GM23338 (cell line): Measurements from ENCODE around the gene GRIA1. TPM values are rescaled to one million over a fixed set of nuclear protein-coding genes. Genes with fewer than 3 reads are reported as not detected.

ENCODE experiments used
- ATAC-seq: fragments of 200-7000 bp; cut with Tn5 transposase; 3 replicates; pipeline ENCODE4 v1.9.1; 2020
- DNase-seq: peaks from one replicate; pipeline ENCODE4 v3.0.0-alpha.2; 2015; ENCODE audit warnings: low spot score
- H2AFZ ChIP-seq: fragments of 200-600 bp; sonication (generic); 2 replicates; pipeline ENCODE4 v1.8.0; 2016; ENCODE audit warnings: antibody characterized with exemption, mild to moderate bottlenecking, moderate library complexity
- H3F3A ChIP-seq: fragments of 200-600 bp; sonication (generic); replicated peaks from 2 replicates; pipeline ENCODE4 v1.8.0; 2017; ENCODE audit warnings: antibody characterized with exemption, mixed run types, low read depth
- H3K27ac ChIP-seq: fragments of 200-600 bp; sonication (generic); 2 replicates; pipeline ENCODE4 v1.6.1; 2016; ENCODE audit warnings: low read depth
- H3K27me3 ChIP-seq: fragments of 200-600 bp; sonication (generic); 2 replicates; pipeline ENCODE4 v1.8.0; 2016; ENCODE audit warnings: mild to moderate bottlenecking, mixed run types, moderate library complexity; ENCODE audit not compliant: insufficient read depth
- H3K36me3 ChIP-seq: fragments of 200-600 bp; sonication (generic); 2 replicates; pipeline ENCODE4 v1.8.0; 2016; ENCODE audit warnings: mild to moderate bottlenecking; ENCODE audit not compliant: insufficient read depth
- H3K4me1 ChIP-seq: fragments of 200-600 bp; sonication (generic); 2 replicates; pipeline ENCODE4 v1.8.0; 2016; ENCODE audit warnings: mild to moderate bottlenecking, moderate library complexity; ENCODE audit not compliant: insufficient read depth
- H3K4me2 ChIP-seq: fragments of 200-600 bp; sonication (generic); 2 replicates; pipeline ENCODE4 v1.7.1; 2017; ENCODE audit warnings: mixed run types
- H3K4me3 ChIP-seq: fragments of 200-600 bp; sonication (generic); 2 replicates; pipeline ENCODE4 v1.6.1; 2016; ENCODE audit warnings: mixed run types
- H3K79me2 ChIP-seq: fragments of 200-600 bp; sonication (generic); replicated peaks from 2 replicates; pipeline ENCODE4 v1.8.0; 2017; ENCODE audit warnings: mild to moderate bottlenecking; ENCODE audit not compliant: insufficient read depth
- H3K9me2 ChIP-seq: fragments of 200-600 bp; sonication (generic); 2 replicates; pipeline ENCODE4 v1.8.0; 2017; ENCODE audit not compliant: insufficient read depth
- H4K20me1 ChIP-seq: fragments of 200-600 bp; sonication (generic); replicated peaks from 2 replicates; pipeline ENCODE4 v1.8.0; 2017; ENCODE audit warnings: mild to moderate bottlenecking; ENCODE audit not compliant: insufficient read depth
- H3K27ac Mint-ChIP-seq: 2 replicates; pipeline ENCODE4 v1.8.0; 2020; ENCODE audit warnings: inconsistent platforms, mild to moderate bottlenecking, moderate library complexity, mixed read lengths
- H3K27me3 Mint-ChIP-seq: 3 replicates; pipeline ENCODE4 v1.8.0; 2022; ENCODE audit warnings: low read depth, mild to moderate bottlenecking, moderate library complexity, mixed read lengths, inconsistent platforms; ENCODE audit not compliant: insufficient read depth, poor library complexity
- H3K36me3 Mint-ChIP-seq: 3 replicates; pipeline ENCODE4 v1.8.0; 2021; ENCODE audit warnings: low read depth, mild to moderate bottlenecking, inconsistent platforms, moderate library complexity, mixed read lengths
- H3K4me1 Mint-ChIP-seq: 3 replicates; pipeline ENCODE4 v1.8.0; 2020; ENCODE audit warnings: mild to moderate bottlenecking, inconsistent platforms, mixed read lengths
- H3K4me3 Mint-ChIP-seq: 3 replicates; pipeline ENCODE4 v1.8.0; 2021; ENCODE audit warnings: moderate library complexity, mild to moderate bottlenecking, inconsistent platforms, mixed read lengths
- H3K9me3 Mint-ChIP-seq: 3 replicates; pipeline ENCODE4 v1.8.0; 2020; ENCODE audit warnings: moderate library complexity, mild to moderate bottlenecking, inconsistent platforms, mixed read lengths
- EZH2 ChIP-seq: fragments of 200-600 bp; sonication (generic); IDR thresholded peaks from one replicate; pipeline ENCODE4 v1.8.0; 2017; ENCODE audit warnings: antibody characterized with exemption, mild to moderate bottlenecking, low read depth; ENCODE audit not compliant: unreplicated experiment
- EZH2phosphoT487 ChIP-seq: fragments of 200-600 bp; sonication (generic); IDR thresholded peaks from one replicate; pipeline ENCODE4 v1.8.1; 2018; ENCODE audit warnings: antibody characterized with exemption; ENCODE audit not compliant: unreplicated experiment
- JUNB ChIP-seq: IDR thresholded peaks from one replicate; pipeline ENCODE4 v1.6.1; 2016; ENCODE audit warnings: antibody characterized with exemption; ENCODE audit not compliant: unreplicated experiment
- NANOG ChIP-seq: IDR thresholded peaks from 2 replicates; pipeline ENCODE4 v1.6.1; 2016; ENCODE audit warnings: antibody characterized with exemption, borderline replicate concordance
- POLR2AphosphoS5 ChIP-seq: IDR thresholded peaks from 2 replicates; pipeline ENCODE4 v1.6.1; 2016; ENCODE audit warnings: antibody characterized with exemption, low read depth
- REST ChIP-seq: IDR thresholded peaks from one replicate; pipeline ENCODE4 v1.6.1; 2018; ENCODE audit warnings: antibody characterized with exemption; ENCODE audit not compliant: unreplicated experiment
- ZNF114 ChIP-seq: fragments of 250-450 bp; sonication (Bioruptor Pico); IDR thresholded peaks from 2 replicates; pipeline ENCODE4 v1.5.0; 2020; ENCODE audit warnings: mild to moderate bottlenecking, moderate library complexity
- ZNF331 ChIP-seq: fragments of 250-450 bp; sonication (Bioruptor Pico); IDR thresholded peaks from 2 replicates; pipeline ENCODE4 v1.5.0; 2020; ENCODE audit warnings: low read depth, mild to moderate bottlenecking, moderate library complexity
- polyA plus RNA-seq: library from polyadenylated mRNA; unstranded; fragments of >200 nt; fragmentation: Nextera tagmentation; extraction: Ambion mirVana; gene quantifications from 2 replicates; pipeline ENCODE4 v1.2.1, GENCODE V29; 2016
- total RNA-seq: library from RNA; depleted of rRNA; stranded (reverse); fragments of >200 nt; shearing (Covaris generic); gene quantifications from 2 replicates; pipeline ENCODE4 v1.2.3, GENCODE V29; 2014
- TF ChIP-seq, protein P1 (sequence below), 2 experiments: fragments of 200-600 bp in 1 of 2; sonication (generic) in 1 of 2; conservative IDR thresholded peaks; 2 replicates each; pipeline versions ENCODE4 v1.5.1 to v1.6.1; 2016 to 2017; ENCODE audit warnings: antibody characterized with exemption in 2 of 2, low read depth in 2 of 2, mild to moderate bottlenecking in 2 of 2, moderate library complexity in 1 of 2
- TF ChIP-seq, protein P2 (sequence below): fragments of 250-450 bp; sonication (Bioruptor Pico); IDR thresholded peaks from 2 replicates; pipeline ENCODE4 v1.5.0; 2020; ENCODE audit warnings: mild to moderate bottlenecking, moderate library complexity

The GRIA1 gene
- total and polyA plus RNA-seq, 2 experiments from 2014 or later, result 1.0 to 1.7 TPM

DNA sequence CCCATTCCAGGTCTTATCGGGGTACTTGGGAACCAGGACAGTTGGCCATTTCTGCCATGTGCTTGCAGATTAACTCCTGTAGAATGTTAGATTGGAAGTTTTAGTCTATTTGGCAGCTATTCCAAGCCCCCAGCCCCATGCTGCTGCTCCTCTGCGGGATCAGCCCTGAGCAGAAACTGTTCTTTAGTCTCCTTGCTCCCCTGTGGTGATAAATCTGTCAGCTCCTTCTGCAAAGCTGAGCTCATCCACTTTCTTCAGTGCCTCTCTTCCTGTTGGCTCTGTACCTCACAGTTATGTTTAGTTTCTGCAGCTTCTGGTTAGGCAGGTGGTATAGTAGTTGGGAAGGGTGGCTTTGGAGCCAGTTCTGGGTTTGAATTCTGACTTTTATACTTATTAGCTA is 170.4 kb downstream of the GRIA1 start (continued):
- TF ChIP-seq, protein P1, sequence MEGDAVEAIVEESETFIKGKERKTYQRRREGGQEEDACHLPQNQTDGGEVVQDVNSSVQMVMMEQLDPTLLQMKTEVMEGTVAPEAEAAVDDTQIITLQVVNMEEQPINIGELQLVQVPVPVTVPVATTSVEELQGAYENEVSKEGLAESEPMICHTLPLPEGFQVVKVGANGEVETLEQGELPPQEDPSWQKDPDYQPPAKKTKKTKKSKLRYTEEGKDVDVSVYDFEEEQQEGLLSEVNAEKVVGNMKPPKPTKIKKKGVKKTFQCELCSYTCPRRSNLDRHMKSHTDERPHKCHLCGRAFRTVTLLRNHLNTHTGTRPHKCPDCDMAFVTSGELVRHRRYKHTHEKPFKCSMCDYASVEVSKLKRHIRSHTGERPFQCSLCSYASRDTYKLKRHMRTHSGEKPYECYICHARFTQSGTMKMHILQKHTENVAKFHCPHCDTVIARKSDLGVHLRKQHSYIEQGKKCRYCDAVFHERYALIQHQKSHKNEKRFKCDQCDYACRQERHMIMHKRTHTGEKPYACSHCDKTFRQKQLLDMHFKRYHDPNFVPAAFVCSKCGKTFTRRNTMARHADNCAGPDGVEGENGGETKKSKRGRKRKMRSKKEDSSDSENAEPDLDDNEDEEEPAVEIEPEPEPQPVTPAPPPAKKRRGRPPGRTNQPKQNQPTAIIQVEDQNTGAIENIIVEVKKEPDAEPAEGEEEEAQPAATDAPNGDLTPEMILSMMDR (conservative IDR thresholded peaks at IDR 0.05; ENCODE audit: low read depth in 2 of 2), result no peak
- TF ChIP-seq POLR2AphosphoS5, result no peak
- no peak for TF ChIP-seq ZNF114

GRCh38 chr5:153661897-153662296 is 171.4 kb downstream of the GRIA1 start:
- H3K4me1 ChIP-seq, result 0 out of 2 replicates have a peak, but pooled peaks cover 3% of the 10 kb centered on the region
- H3K79me2 ChIP-seq, result no peaks in the 10 kb centered on the region
- H3K27ac ChIP-seq, result no peak overlapping the region
- no peak overlapping the region for H2AFZ ChIP-seq
- H3K27me3 ChIP-seq, result no peaks in the 10 kb centered on the region
- Mint-ChIP-seq H3K27me3 (no peaks in the 10 kb centered on the region), H3K4me1 (peaks cover 28% of the 10 kb centered on the region), H3K9me3 (no peaks in the 10 kb centered on the region), H3K36me3 (no peaks in the 10 kb centered on the region), H3K27ac (no peak overlapping the region), H3K4me3 (no peak overlapping the region)
- no peaks in the 10 kb centered on the region for H4K20me1 ChIP-seq
- TF ChIP-seq, protein P2, sequence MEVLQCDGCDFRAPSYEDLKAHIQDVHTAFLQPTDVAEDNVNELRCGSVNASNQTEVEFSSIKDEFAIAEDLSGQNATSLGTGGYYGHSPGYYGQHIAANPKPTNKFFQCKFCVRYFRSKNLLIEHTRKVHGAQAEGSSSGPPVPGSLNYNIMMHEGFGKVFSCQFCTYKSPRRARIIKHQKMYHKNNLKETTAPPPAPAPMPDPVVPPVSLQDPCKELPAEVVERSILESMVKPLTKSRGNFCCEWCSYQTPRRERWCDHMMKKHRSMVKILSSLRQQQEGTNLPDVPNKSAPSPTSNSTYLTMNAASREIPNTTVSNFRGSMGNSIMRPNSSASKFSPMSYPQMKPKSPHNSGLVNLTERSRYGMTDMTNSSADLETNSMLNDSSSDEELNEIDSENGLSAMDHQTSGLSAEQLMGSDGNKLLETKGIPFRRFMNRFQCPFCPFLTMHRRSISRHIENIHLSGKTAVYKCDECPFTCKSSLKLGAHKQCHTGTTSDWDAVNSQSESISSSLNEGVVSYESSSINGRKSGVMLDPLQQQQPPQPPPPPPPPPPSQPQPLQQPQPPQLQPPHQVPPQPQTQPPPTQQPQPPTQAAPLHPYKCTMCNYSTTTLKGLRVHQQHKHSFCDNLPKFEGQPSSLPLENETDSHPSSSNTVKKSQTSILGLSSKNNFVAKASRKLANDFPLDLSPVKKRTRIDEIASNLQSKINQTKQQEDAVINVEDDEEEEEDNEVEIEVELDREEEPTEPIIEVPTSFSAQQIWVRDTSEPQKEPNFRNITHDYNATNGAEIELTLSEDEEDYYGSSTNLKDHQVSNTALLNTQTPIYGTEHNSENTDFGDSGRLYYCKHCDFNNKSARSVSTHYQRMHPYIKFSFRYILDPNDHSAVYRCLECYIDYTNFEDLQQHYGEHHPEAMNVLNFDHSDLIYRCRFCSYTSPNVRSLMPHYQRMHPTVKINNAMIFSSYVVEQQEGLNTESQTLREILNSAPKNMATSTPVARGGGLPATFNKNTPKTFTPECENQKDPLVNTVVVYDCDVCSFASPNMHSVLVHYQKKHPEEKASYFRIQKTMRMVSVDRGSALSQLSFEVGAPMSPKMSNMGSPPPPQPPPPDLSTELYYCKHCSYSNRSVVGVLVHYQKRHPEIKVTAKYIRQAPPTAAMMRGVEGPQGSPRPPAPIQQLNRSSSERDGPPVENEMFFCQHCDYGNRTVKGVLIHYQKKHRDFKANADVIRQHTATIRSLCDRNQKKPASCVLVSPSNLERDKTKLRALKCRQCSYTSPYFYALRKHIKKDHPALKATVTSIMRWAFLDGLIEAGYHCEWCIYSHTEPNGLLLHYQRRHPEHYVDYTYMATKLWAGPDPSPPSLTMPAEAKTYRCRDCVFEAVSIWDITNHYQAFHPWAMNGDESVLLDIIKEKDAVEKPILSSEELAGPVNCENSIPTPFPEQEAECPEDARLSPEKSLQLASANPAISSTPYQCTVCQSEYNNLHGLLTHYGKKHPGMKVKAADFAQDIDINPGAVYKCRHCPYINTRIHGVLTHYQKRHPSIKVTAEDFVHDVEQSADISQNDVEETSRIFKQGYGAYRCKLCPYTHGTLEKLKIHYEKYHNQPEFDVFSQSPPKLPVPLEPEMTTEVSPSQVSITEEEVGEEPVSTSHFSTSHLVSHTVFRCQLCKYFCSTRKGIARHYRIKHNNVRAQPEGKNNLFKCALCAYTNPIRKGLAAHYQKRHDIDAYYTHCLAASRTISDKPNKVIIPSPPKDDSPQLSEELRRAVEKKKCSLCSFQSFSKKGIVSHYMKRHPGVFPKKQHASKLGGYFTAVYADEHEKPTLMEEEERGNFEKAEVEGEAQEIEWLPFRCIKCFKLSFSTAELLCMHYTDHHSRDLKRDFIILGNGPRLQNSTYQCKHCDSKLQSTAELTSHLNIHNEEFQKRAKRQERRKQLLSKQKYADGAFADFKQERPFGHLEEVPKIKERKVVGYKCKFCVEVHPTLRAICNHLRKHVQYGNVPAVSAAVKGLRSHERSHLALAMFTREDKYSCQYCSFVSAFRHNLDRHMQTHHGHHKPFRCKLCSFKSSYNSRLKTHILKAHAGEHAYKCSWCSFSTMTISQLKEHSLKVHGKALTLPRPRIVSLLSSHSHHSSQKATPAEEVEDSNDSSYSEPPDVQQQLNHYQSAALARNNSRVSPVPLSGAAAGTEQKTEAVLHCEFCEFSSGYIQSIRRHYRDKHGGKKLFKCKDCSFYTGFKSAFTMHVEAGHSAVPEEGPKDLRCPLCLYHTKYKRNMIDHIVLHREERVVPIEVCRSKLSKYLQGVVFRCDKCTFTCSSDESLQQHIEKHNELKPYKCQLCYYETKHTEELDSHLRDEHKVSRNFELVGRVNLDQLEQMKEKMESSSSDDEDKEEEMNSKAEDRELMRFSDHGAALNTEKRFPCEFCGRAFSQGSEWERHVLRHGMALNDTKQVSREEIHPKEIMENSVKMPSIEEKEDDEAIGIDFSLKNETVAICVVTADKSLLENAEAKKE (CRISPR knock-in tag), result no peak
- TF ChIP-seq, protein P1 (conservative IDR thresholded peaks at IDR 0.05; ENCODE audit: low read depth in 2 of 2), result no peak
- TF ChIP-seq EZH2 (no peak), ZNF331 (CRISPR knock-in tag) (no peak), EZH2phosphoT487 (no peak), NANOG (no peak), JUNB (no peak), REST (no peak)
- no peaks in the 10 kb centered on the region for H3F3A ChIP-seq
- no peaks in the 10 kb centered on the region for H3K9me2 ChIP-seq
- no peak overlapping the region for H3K4me2 ChIP-seq
- no peak overlapping the region for H3K4me3 ChIP-seq
- H3K36me3 ChIP-seq, result no peaks in the 10 kb centered on the region
- no peak for DNase-seq
- ATAC-seq, result no peak
